Cardiac muscle cell (in vitro differentiated cells and primary cell): ENCODE measurements around the gene CRIM1. TPM values are rescaled to one million over a fixed set of nuclear protein-coding genes. Genes with fewer than 3 reads are reported as not detected.

ENCODE experiments used
- DNase-seq, 2 donors: peaks; one replicate each; pipeline versions ENCODE4 v3.0.0 to v3.0.0-alpha.2; 2010 to 2017; ENCODE audit warnings: low read depth in 1 of 2, low spot score in 1 of 2
- H3K27ac ChIP-seq: fragments of 200-600 bp; sonication (generic); 2 replicates; pipeline ENCODE4 v1.5.1; 2016
- H3K27me3 ChIP-seq: fragments of 200-600 bp; sonication (generic); 2 replicates; pipeline ENCODE4 v1.6.0; 2016; ENCODE audit warnings: control low read depth
- H3K36me3 ChIP-seq: fragments of 200-600 bp; sonication (generic); 2 replicates; pipeline ENCODE4 v1.5.1; 2016; ENCODE audit warnings: control low read depth
- H3K4me1 ChIP-seq: fragments of 200-600 bp; sonication (generic); 2 replicates; pipeline ENCODE4 v1.8.1; 2017; ENCODE audit warnings: low read depth, mild to moderate bottlenecking, mixed run types
- H3K4me3 ChIP-seq: fragments of 200-600 bp; sonication (generic); 2 replicates; pipeline ENCODE4 v1.5.1; 2016; ENCODE audit warnings: mild to moderate bottlenecking
- H3K9me3 ChIP-seq: fragments of 200-600 bp; sonication (generic); 2 replicates; pipeline ENCODE4 v1.5.1; 2017; ENCODE audit warnings: low read depth, mild to moderate bottlenecking, control low read depth
- polyA plus RNA-seq: library from polyadenylated mRNA; unstranded; fragments of >200 nt; fragmentation: Nextera tagmentation; extraction: Ambion mirVana; gene quantifications from 2 replicates; pipeline ENCODE4 v1.2.1, GENCODE V29; 2016
- total RNA-seq: library from RNA; depleted of rRNA; stranded (reverse); fragments of >200 nt; gene quantifications from 2 replicates; pipeline ENCODE4 v1.2.3, GENCODE V29; 2016
- TF ChIP-seq, protein P1 (sequence below): IDR thresholded peaks from 2 replicates; pipeline ENCODE4 v1.5.1; 2012; ENCODE audit warnings: low read depth, mild to moderate bottlenecking, low read length

The CRIM1 gene
- total and polyA plus RNA-seq, 2 experiments from 2014 or later = 2.4 to 5.4 TPM

DNA sequence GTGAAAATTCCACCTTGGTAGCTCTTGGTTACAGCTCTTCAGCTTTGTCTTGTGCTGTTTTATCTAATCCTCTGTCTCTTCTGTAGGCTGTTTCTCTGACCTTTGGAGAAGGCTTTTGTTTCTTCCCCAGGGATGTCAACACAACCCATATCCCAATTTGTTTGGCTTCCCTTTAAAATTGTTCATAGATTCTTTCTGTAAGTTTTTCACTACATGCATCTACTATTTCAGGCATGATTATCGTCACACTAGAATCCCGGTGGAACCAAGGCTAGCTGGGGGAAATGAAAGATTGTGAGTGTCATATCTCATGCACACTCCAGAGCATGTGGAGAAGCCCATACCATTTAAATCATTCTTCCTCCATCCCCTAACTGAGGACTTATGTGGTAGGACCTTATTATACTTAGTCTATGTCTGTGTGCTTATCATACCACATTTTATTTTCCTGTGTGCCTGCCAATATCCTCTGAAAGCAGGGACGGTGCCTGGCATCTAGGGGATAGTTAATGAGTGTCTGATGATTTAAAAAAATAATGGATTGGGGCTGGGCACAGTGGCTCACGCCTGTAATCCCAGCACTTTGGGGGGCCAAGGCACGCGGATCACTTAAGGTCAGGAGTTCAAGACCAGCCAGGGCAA lies 59.9 kb downstream of the CRIM1 start:
- Histone ChIP-seq H3K4me1 (no peaks in the 10 kb centered on the region), H3K36me3 (no peaks in the 10 kb centered on the region), H3K4me3 (no peak overlapping the region), H3K27ac (no peak overlapping the region), H3K27me3 (no peaks in the 10 kb centered on the region), H3K9me3 (no peaks in the 10 kb centered on the region)
- DNase-seq = no peak
- TF ChIP-seq, protein P1, sequence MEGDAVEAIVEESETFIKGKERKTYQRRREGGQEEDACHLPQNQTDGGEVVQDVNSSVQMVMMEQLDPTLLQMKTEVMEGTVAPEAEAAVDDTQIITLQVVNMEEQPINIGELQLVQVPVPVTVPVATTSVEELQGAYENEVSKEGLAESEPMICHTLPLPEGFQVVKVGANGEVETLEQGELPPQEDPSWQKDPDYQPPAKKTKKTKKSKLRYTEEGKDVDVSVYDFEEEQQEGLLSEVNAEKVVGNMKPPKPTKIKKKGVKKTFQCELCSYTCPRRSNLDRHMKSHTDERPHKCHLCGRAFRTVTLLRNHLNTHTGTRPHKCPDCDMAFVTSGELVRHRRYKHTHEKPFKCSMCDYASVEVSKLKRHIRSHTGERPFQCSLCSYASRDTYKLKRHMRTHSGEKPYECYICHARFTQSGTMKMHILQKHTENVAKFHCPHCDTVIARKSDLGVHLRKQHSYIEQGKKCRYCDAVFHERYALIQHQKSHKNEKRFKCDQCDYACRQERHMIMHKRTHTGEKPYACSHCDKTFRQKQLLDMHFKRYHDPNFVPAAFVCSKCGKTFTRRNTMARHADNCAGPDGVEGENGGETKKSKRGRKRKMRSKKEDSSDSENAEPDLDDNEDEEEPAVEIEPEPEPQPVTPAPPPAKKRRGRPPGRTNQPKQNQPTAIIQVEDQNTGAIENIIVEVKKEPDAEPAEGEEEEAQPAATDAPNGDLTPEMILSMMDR = no peak

GRCh38 chr2:36416370-36417165 lies 61.0 kb downstream of the CRIM1 start:
- H3K27ac ChIP-seq = no peak overlapping the region
- no peaks in the 10 kb centered on the region for H3K36me3 ChIP-seq
- H3K4me3 ChIP-seq = no peak overlapping the region
- no peaks in the 10 kb centered on the region for H3K4me1 ChIP-seq
- TF ChIP-seq, protein P1 = no peak
- H3K27me3 ChIP-seq = no peaks in the 10 kb centered on the region
- H3K9me3 ChIP-seq = no peaks in the 10 kb centered on the region
- no peak for DNase-seq

- TF ChIP-seq, protein P1 = no peak
- no peaks in the 10 kb centered on the region for H3K9me3 ChIP-seq
- no peaks in the 10 kb centered on the region for H3K4me1 ChIP-seq
- no peak for DNase-seq
- H3K27me3 ChIP-seq = no peaks in the 10 kb centered on the region
- H3K36me3 ChIP-seq = no peaks in the 10 kb centered on the region
- H3K27ac ChIP-seq = no peak overlapping the region
- H3K4me3 ChIP-seq = no peak overlapping the region
Measured at GRCh38 chr2:36420569-36421181, 65.1 kb downstream of the CRIM1 start.

- TF ChIP-seq, protein P1 = no peak
- Histone ChIP-seq H3K27ac (no peak overlapping the region), H3K36me3 (no peaks in the 10 kb centered on the region), H3K4me3 (no peak overlapping the region), H3K27me3 (no peaks in the 10 kb centered on the region), H3K9me3 (no peaks in the 10 kb centered on the region), H3K4me1 (no peaks in the 10 kb centered on the region)
- no peak for DNase-seq
Measured at GRCh38 chr2:36421379-36421778, 65.8 kb downstream of the CRIM1 start.

- Histone ChIP-seq H3K9me3 (no peaks in the 10 kb centered on the region), H3K36me3 (no peaks in the 10 kb centered on the region), H3K4me3 (no peak overlapping the region), H3K27me3 (no peaks in the 10 kb centered on the region), H3K4me1 (no peaks in the 10 kb centered on the region), H3K27ac (no peak overlapping the region)
- TF ChIP-seq, protein P1 = no peak
- no peak for DNase-seq
Measured at GRCh38 chr2:36423172-36423571, 67.6 kb downstream of the CRIM1 start.
